H9 (cell line): ENCODE results near the gene IL31RA. TPM values are rescaled to one million over a fixed set of nuclear protein-coding genes. Genes with fewer than 3 reads are reported as not detected.

Source experiments
- DNase-seq: peaks from one replicate; pipeline ENCODE4 v3.0.0-alpha.2; 2017
- H2AFZ ChIP-seq: one replicate; pipeline ENCODE4 v1.6.1; 2013; ENCODE audit warnings: mild to moderate bottlenecking, low read length, control low read depth, moderate library complexity
- H2AK5ac ChIP-seq: 2 replicates; pipeline ENCODE4 v1.6.1; 2013; ENCODE audit warnings: low read length, control low read depth, mixed read lengths; ENCODE audit not compliant: insufficient read length
- H2BK120ac ChIP-seq: one replicate; pipeline ENCODE4 v1.6.1; 2013; ENCODE audit warnings: low read depth, mild to moderate bottlenecking, low read length, control low read depth, inconsistent platforms; ENCODE audit not compliant: poor library complexity, severe bottlenecking
- H2BK12ac ChIP-seq: 2 replicates; pipeline ENCODE4 v1.6.1; 2013; ENCODE audit warnings: low read length, control low read depth, mixed read lengths, low read depth; ENCODE audit not compliant: insufficient read length
- H2BK15ac ChIP-seq: 2 replicates; pipeline ENCODE4 v1.6.1; 2013; ENCODE audit warnings: low read depth, low read length, control low read depth
- H2BK20ac ChIP-seq: one replicate; pipeline ENCODE4 v1.6.1; 2013; ENCODE audit warnings: low read depth, mild to moderate bottlenecking, low read length, control low read depth, inconsistent platforms; ENCODE audit not compliant: poor library complexity, severe bottlenecking
- H2BK5ac ChIP-seq: 2 replicates; pipeline ENCODE4 v1.6.1; 2013; ENCODE audit warnings: low read length, control low read depth, mixed read lengths; ENCODE audit not compliant: insufficient read length
- H3K14ac ChIP-seq: 2 replicates; pipeline ENCODE4 v1.6.1; 2013; ENCODE audit warnings: low read length, control low read depth; ENCODE audit not compliant: insufficient read depth
- H3K18ac ChIP-seq: 2 replicates; pipeline ENCODE4 v1.6.1; 2013; ENCODE audit warnings: low read depth, mild to moderate bottlenecking, mixed read lengths, low read length, control low read depth; ENCODE audit not compliant: insufficient read length
- H3K23ac ChIP-seq: 2 replicates; pipeline ENCODE4 v1.6.1; 2013; ENCODE audit warnings: low read length, control low read depth, mixed read lengths, low read depth; ENCODE audit not compliant: insufficient read length
- H3K23me2 ChIP-seq: 2 replicates; pipeline ENCODE4 v1.6.1; 2013; ENCODE audit warnings: low read depth, mild to moderate bottlenecking, mixed read lengths, low read length, control low read depth; ENCODE audit not compliant: insufficient read length, poor library complexity, severe bottlenecking
- H3K27ac ChIP-seq: 2 replicates; pipeline ENCODE4 v1.5.1; 2013; ENCODE audit warnings: low read length, control low read depth, mixed read lengths, low read depth; ENCODE audit not compliant: insufficient read length
- H3K27me3 ChIP-seq: 2 replicates; pipeline ENCODE4 v1.6.1; 2013; ENCODE audit warnings: low read length, control low read depth, inconsistent platforms; ENCODE audit not compliant: insufficient read depth
- H3K4ac ChIP-seq: 2 replicates; pipeline ENCODE4 v1.6.1; 2013; ENCODE audit warnings: low read depth, mild to moderate bottlenecking, control low read depth, inconsistent platforms, low read length, moderate library complexity
- H3K4me1 ChIP-seq: 2 replicates; pipeline ENCODE4 v1.6.1; 2013; ENCODE audit warnings: low read length, control low read depth, inconsistent platforms; ENCODE audit not compliant: insufficient read depth
- H3K4me2 ChIP-seq: 2 replicates; pipeline ENCODE4 v1.6.1; 2013; ENCODE audit warnings: low read length, control low read depth, mixed read lengths; ENCODE audit not compliant: insufficient read length, insufficient read depth
- H3K56ac ChIP-seq: 2 replicates; pipeline ENCODE4 v1.6.1; 2013; ENCODE audit warnings: low read depth, mild to moderate bottlenecking, mixed read lengths, low read length, control low read depth; ENCODE audit not compliant: insufficient read length
- H3K79me1 ChIP-seq: 2 replicates; pipeline ENCODE4 v1.6.1; 2013; ENCODE audit warnings: low read depth, mild to moderate bottlenecking, moderate library complexity, low read length, control low read depth, inconsistent platforms; ENCODE audit not compliant: insufficient read depth, poor library complexity, severe bottlenecking
- H3K79me2 ChIP-seq: 2 replicates; pipeline ENCODE4 v1.6.1; 2013; ENCODE audit warnings: low read length, control low read depth, inconsistent platforms; ENCODE audit not compliant: insufficient read depth
- H3K9ac ChIP-seq: 2 replicates; pipeline ENCODE4 v1.6.1; 2013; ENCODE audit warnings: low read length, control low read depth, mixed read lengths; ENCODE audit not compliant: insufficient read length; ENCODE audit errors: extremely low read depth
- H3K9me3 ChIP-seq: one replicate; pipeline ENCODE4 v1.6.1; 2013; ENCODE audit warnings: low read depth, low read length, inconsistent platforms; ENCODE audit not compliant: control insufficient read depth
- H3T11ph ChIP-seq: one replicate; pipeline ENCODE4 v1.6.1; 2013; ENCODE audit warnings: mild to moderate bottlenecking, low read length, control low read depth, inconsistent platforms
- H4K20me1 ChIP-seq: one replicate; pipeline ENCODE4 v1.6.1; 2013; ENCODE audit not compliant: control insufficient read depth, insufficient read length, insufficient read depth
- H4K5ac ChIP-seq: 2 replicates; pipeline ENCODE4 v1.6.1; 2013; ENCODE audit warnings: low read depth, mild to moderate bottlenecking, mixed read lengths, low read length, control low read depth; ENCODE audit not compliant: insufficient read length
- H4K8ac ChIP-seq: replicated peaks from 2 replicates; pipeline ENCODE4 v1.6.1; 2013; ENCODE audit warnings: low read length, control low read depth, mixed read lengths, low read depth; ENCODE audit not compliant: insufficient read length
- H4K91ac ChIP-seq: 2 replicates; pipeline ENCODE4 v1.6.1; 2013; ENCODE audit warnings: low read depth, mild to moderate bottlenecking, moderate library complexity, mixed read lengths, low read length, control low read depth; ENCODE audit not compliant: insufficient read length
- H3K27ac Mint-ChIP-seq, 3 experiments: 2 replicates in 2 of 3; 3 replicates in 1 of 3; pipeline ENCODE4 v1.8.0; 2020 to 2021; ENCODE audit warnings: mixed read lengths in 3 of 3, mild to moderate bottlenecking in 1 of 3, moderate library complexity in 1 of 3
- H3K27me3 Mint-ChIP-seq: 2 replicates; pipeline ENCODE4 v1.8.0; 2021; ENCODE audit warnings: low read depth, mild to moderate bottlenecking, moderate library complexity, mixed read lengths
- H3K36me3 Mint-ChIP-seq, 3 experiments: 2 replicates in 2 of 3; 3 replicates in 1 of 3; pipeline ENCODE4 v1.8.0; 2020 to 2021; ENCODE audit warnings: low read depth in 3 of 3, mixed read lengths in 3 of 3; ENCODE audit not compliant: insufficient read depth in 1 of 3
- H3K4me1 Mint-ChIP-seq, 2 experiments: 2 replicates each; pipeline ENCODE4 v1.8.0; 2020; ENCODE audit warnings: mixed read lengths in 2 of 2
- H3K4me3 Mint-ChIP-seq, 2 experiments: 2 replicates in 1 of 2; 3 replicates in 1 of 2; pipeline ENCODE4 v1.8.0; 2020 to 2021; ENCODE audit warnings: mild to moderate bottlenecking in 2 of 2, mixed read lengths in 2 of 2, moderate library complexity in 1 of 2
- H3K9me3 Mint-ChIP-seq, 2 experiments: 2 replicates in 1 of 2; 3 replicates in 1 of 2; pipeline ENCODE4 v1.8.0; 2020; ENCODE audit warnings: mild to moderate bottlenecking in 2 of 2, mixed read lengths in 2 of 2, moderate library complexity in 1 of 2
- WGBS: extraction: QIAGEN DNeasy Blood & Tissue Kit; methylation state at CpG from one replicate; pipeline ENCODE4 v1.1.7; 2013; ENCODE audit warnings: missing lambda C conversion rate, low lambda C conversion rate, mixed read lengths; ENCODE audit not compliant: insufficient read length; ENCODE audit errors: extremely low coverage; 5-methylcytosine and 5-hydroxymethylcytosine counted together
- total RNA-seq: library from RNA; stranded (reverse); gene quantifications from 2 replicates; pipeline ENCODE4 v1.2.1, GENCODE V29; 2021
- TF ChIP-seq, protein P1 (sequence below): fragments of 200-600 bp; sonication (generic); conservative IDR thresholded peaks from 3 replicates; pipeline ENCODE4 v1.8.0; 2021; ENCODE audit warnings: antibody characterized with exemption, mild to moderate bottlenecking

The IL31RA gene
- total RNA-seq, 1 experiment from 2014 or later = 0.11 TPM

DNA sequence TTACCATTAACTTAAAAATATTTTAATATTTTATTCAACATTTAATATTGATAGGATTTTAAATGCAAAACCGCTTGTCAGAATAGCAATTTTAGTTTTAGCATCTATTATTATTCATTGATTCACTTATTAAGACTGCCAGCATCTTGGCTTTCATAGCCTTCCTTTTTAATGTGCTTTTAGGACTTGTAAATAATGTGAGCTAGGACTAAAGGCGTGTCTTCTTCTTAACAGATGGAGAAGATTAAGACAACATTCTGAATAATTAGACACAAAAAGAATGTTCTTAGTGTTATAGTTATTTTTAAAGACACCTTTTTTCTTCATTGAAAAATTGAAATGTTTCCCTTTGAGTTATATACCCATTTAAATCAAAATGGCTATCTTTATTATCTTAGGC is 6.9 kb downstream of the IL31RA start:
- Histone ChIP-seq H3K9me3 (no peaks in the 10 kb centered on the region), H3K18ac (no peak overlapping the region), H4K20me1 (no peaks in the 10 kb centered on the region), H3K4me2 (no peak overlapping the region), H3K79me1 (no peaks in the 10 kb centered on the region), H2BK120ac (no peak overlapping the region), H2AFZ (no peak overlapping the region), H4K91ac (no peak overlapping the region), H3K56ac (no peak overlapping the region), H2BK12ac (no peak overlapping the region), H2AK5ac (no peak overlapping the region), H4K5ac (no peak overlapping the region), H3T11ph (no peak overlapping the region), H4K8ac (no peak overlapping the region), H3K23ac (no peak overlapping the region), H3K14ac (no peak overlapping the region), H2BK20ac (no peak overlapping the region), H2BK15ac (no peak overlapping the region), H3K79me2 (no peaks in the 10 kb centered on the region), H3K27me3 (no peaks in the 10 kb centered on the region), H2BK5ac (no peak overlapping the region), H3K9ac (no peak overlapping the region), H3K27ac (no peak overlapping the region), H3K4me1 (no peaks in the 10 kb centered on the region), H3K23me2 (no peaks in the 10 kb centered on the region), H3K4ac (no peak overlapping the region)
- Mint-ChIP-seq H3K9me3 (peaks cover 6 to 8% of the 10 kb centered on the region in 2 experiments; a peak in 4 of 5 replicates), H3K27ac (no peak overlapping the region), H3K27me3 (no peaks in the 10 kb centered on the region; the same call in 1 of the 2 replicates), H3K4me3 (no peak overlapping the region), H3K4me1 (peaks cover 4 to 5% of the 10 kb centered on the region in 2 experiments; a peak in 1 of 4 replicates), H3K36me3 (peaks cover 0 to 4% (median 0%) of the 10 kb centered on the region in 3 experiments; a peak in 2 of 7 replicates)
- no peak for DNase-seq
- WGBS = no CpG with 5 or more reads among the region's 2 CpGs
- TF ChIP-seq, protein P1, sequence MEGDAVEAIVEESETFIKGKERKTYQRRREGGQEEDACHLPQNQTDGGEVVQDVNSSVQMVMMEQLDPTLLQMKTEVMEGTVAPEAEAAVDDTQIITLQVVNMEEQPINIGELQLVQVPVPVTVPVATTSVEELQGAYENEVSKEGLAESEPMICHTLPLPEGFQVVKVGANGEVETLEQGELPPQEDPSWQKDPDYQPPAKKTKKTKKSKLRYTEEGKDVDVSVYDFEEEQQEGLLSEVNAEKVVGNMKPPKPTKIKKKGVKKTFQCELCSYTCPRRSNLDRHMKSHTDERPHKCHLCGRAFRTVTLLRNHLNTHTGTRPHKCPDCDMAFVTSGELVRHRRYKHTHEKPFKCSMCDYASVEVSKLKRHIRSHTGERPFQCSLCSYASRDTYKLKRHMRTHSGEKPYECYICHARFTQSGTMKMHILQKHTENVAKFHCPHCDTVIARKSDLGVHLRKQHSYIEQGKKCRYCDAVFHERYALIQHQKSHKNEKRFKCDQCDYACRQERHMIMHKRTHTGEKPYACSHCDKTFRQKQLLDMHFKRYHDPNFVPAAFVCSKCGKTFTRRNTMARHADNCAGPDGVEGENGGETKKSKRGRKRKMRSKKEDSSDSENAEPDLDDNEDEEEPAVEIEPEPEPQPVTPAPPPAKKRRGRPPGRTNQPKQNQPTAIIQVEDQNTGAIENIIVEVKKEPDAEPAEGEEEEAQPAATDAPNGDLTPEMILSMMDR = no peak
